ENCODE results near the gene FAM180B.

The FAM180B gene

DNA sequence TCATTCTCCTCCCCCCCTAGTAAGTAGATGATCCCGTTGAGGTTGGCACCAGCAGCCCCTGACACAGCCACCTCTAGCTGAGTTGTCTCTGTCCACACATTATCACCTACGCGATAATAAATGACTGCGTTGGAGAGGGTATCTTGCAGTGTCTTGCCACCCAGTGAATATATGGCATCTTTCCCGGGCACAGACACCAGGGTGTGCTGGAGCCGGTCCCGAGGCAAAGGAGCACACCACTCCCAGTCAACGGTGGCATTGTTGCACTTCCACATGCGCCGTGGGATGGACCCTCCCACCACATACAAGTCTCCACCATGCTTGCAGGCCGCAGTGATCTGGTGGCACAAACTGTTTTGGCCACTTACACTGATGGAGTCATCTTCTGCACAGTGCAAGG lies 13.2 kb upstream of the FAM180B start (continued):
- TF ChIP-seq, protein P1, sequence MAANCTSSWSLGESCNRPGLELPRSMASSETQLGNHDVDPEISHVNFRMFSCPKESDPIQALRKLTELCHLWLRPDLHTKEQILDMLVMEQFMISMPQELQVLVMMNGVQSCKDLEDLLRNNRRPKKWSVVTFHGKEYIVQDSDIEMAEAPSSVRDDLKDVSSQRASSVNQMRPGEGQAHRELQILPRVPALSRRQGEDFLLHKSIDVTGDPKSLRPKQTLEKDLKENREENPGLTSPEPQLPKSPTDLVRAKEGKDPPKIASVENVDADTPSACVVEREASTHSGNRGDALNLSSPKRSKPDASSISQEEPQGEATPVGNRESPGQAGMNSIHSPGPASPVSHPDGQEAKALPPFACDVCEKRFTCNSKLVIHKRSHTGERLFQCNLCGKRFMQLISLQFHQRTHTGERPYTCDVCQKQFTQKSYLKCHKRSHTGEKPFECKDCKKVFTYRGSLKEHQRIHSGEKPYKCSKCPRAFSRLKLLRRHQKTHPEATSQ (tag by site-specific recombination; IDR thresholded peaks at IDR 0.05): no peak
- TF ChIP-seq ZNF202 (tag by site-specific recombination; IDR thresholded peaks at IDR 0.05; ENCODE audit: borderline replicate concordance) (no peak), SCRT2 (tag by site-specific recombination; IDR thresholded peaks at IDR 0.05) (no peak), ZNF514 (tag by site-specific recombination; IDR thresholded peaks at IDR 0.05) (no peak), ZNF555 (tag by site-specific recombination; conservative IDR thresholded peaks at IDR 0.05) (no peak)

DNA sequence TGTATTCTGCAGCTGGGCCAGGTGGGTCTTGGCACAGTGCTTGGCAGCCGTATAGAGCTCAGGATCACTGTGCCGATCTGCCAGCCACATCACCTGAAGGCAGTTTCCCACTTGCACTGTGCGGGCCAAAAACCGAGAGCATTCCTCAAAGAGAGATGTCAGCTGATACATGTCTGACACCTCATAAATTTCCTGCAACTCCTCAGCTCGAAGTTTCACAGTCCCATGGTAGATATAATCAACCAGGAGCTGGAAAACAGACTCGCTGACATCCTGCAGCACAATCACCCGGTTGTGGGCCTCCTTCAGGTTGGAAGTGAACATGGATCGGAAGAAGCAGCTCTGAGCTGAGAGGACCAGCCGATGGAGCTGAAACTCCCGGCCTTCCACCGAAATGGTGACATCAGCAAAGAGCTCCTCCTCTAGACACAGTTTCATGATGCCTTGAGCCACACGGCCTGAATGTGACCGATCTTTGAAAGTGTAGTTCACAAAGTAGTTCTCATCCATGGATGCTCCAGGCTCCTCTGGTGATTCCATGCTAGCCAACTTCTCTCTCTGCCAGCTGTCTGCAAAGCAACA lies 8.9 kb upstream of the FAM180B start:
- Histone ChIP-seq H3K4me1 (ENCODE audit: control insufficient read depth, insufficient read depth, low read length) (peaks cover 7% of the 10 kb centered on the region; the same call in 1 of the 2 replicates), H3K9me3 (ENCODE audit: control insufficient read depth, insufficient read depth, low read depth, low read length) (no peaks in the 10 kb centered on the region), H3K4me3 (ENCODE audit: low read depth, low read length) (peak overlapping the region; percentile 100), H3K27ac (ENCODE audit: extremely low read depth, low read depth, low read length) (no peak overlapping the region), H3K36me3 (ENCODE audit: control insufficient read depth in 2 of 2, insufficient read depth in 1 of 2, low read length in 2 of 2) (peaks cover 8 to 73% of the 10 kb centered on the region in 2 experiments; a peak in 2 of 3 replicates)
- CTCF ChIA-PET: interaction anchor here (0.7 to 1.8 kb wide), 3 partner anchors 24 to 266 kb away, joined by 3 to 8 read pairs (median 4); partner anchors contain the start of gene CELF1
- POLR2A ChIA-PET: interaction anchor here (0.6 to 3.7 kb wide), 7 partner anchors 7 to 74 kb away, joined by 3 to 31 read pairs (median 3); partner anchors contain the start of gene PTPMT1
- TF ChIP-seq ZSCAN16 (tag by site-specific recombination; IDR thresholded peaks at IDR 0.05) (no peak), OSR2 (tag by site-specific recombination; IDR thresholded peaks at IDR 0.05) (peak; percentile 45; the same call in 1 of the 2 replicates), ZNF600 (tag by site-specific recombination; IDR thresholded peaks at IDR 0.05) (peak; percentile 70), ZNF610 (tag by site-specific recombination; IDR thresholded peaks at IDR 0.05; ENCODE audit: borderline replicate concordance) (no peak), ZBTB17 (tag by site-specific recombination; IDR thresholded peaks at IDR 0.05) (peak; percentile 90), ZNF23 (tag by site-specific recombination; IDR thresholded peaks at IDR 0.05; ENCODE audit: borderline replicate concordance) (no peak), ZNF830 (tag by site-specific recombination; IDR thresholded peaks at IDR 0.05; ENCODE audit: low read depth) (no peak), ZNF239 (tag by site-specific recombination; IDR thresholded peaks at IDR 0.05) (no peak), IKZF3 (tag by site-specific recombination; IDR thresholded peaks at IDR 0.05) (no peak), ZNF133 (tag by site-specific recombination; IDR thresholded peaks at IDR 0.05) (no peak), ZNF701 (tag by site-specific recombination; IDR thresholded peaks at IDR 0.05) (no peak), SCRT2 (tag by site-specific recombination; IDR thresholded peaks at IDR 0.05) (0 out of 2 replicates have a peak, but pooled peaks have one; percentile 41)

DNA sequence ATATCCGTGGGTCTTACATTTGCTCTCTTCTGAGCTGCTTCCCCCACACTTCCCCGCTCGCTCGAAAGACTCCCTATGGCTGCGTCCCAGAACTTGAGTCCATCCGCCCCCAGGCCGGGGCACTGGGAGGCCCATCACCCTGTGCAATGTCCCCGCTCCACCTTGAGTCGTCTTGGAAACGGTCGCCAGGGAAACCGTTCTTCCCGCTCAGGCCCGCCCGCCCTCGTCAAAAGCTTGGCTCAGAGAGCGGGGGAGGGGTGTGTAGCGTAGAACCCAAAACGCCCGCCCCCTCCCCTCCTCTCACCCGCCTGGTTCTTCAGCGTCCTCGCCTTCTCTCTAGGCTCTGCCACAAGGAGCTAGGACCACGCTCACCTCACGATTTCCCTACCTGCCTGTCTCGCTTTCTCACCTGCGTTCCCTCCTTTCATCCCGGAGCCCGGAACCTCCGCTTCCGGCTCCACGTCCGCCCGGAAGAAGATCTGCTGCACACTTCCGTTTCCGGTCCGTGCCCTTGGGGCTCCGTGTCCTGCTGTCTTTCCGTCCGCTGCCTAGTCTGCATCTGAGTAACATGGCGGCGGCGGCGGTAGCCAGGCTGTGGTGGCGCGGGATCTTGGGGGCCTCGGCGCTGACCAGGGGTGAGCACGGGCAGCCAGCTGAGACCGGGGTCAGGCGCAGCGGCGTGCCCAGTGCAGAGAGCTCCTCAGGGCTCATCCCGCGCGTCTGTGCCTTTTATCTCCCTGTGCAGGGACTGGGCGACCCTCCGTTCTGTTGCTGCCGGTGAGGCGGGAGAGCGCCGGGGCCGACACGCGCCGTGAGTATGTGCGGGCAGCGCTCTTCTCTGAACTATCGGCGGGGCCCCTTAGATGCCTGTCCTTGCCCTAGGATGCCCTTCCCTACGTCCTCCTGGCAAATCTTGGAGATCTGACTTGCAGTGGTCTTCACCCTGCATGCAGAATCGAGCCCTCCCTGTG lies 7.7 kb upstream of the FAM180B start, which contains the start of the genes KBTBD4 and NDUFS3:
Gene KBTBD4, minus strand, starts transcription at position 447 of the 971 bp plus-strand sequence. Its CDS starts 19 bp downstream, at position 428.
Gene NDUFS3, plus strand, starts transcription at position 551 of the 971 bp plus-strand sequence. Its CDS starts 18 bp downstream, at position 569.
- Histone ChIP-seq H3K36me3 (ENCODE audit: control insufficient read depth in 2 of 2, insufficient read depth in 1 of 2, low read length in 2 of 2) (peaks cover 16 to 73% of the 10 kb centered on the region in 2 experiments; a peak in 2 of 3 replicates), H3K9me3 (ENCODE audit: control insufficient read depth, insufficient read depth, low read depth, low read length) (no peaks in the 10 kb centered on the region), H3K27ac (ENCODE audit: extremely low read depth, low read depth, low read length) (peak within 1 kb of the TSS; percentile 51; the same call in 1 of the 2 replicates), H3K4me3 (ENCODE audit: low read depth, low read length) (peak within 1 kb of the TSS; percentile 100), H3K4me1 (ENCODE audit: control insufficient read depth, insufficient read depth, low read length) (no peaks in the 10 kb centered on the region)
- ChIA-PET POLR2A (interaction anchor here (0.5 to 3.7 kb wide), 8 partner anchors 8 to 269 kb away, joined by 3 to 31 read pairs (median 4); partner anchors contain the start of genes C1QTNF4, NUP160 and PTPMT1), CTCF (interaction anchor here (1.0 to 1.8 kb wide), 3 partner anchors 25 to 274 kb away, joined by 3 to 8 read pairs (median 3); partner anchors contain the start of gene CELF1)
- peak; percentile 78 for TF ChIP-seq ZIC2 (tag by site-specific recombination; IDR thresholded peaks at IDR 0.05)
- TF ChIP-seq ZNF660 (tag by site-specific recombination; IDR thresholded peaks at IDR 0.05): peak; percentile 89
- TF ChIP-seq ZXDB (tag by site-specific recombination; IDR thresholded peaks at IDR 0.05): peak; percentile 99
- peak; percentile 86 for TF ChIP-seq ZNF121 (tag by site-specific recombination; IDR thresholded peaks at IDR 0.05)
- peak; percentile 93 for TF ChIP-seq KLF9 (tag by site-specific recombination; IDR thresholded peaks at IDR 0.05; ENCODE audit: low read depth)
- TF ChIP-seq ZNF596 (tag by site-specific recombination; IDR thresholded peaks at IDR 0.05): no peak
- TF ChIP-seq ZNF830 (tag by site-specific recombination; IDR thresholded peaks at IDR 0.05; ENCODE audit: low read depth): no peak
- TF ChIP-seq ZNF223 (tag by site-specific recombination; IDR thresholded peaks at IDR 0.05): no peak
- peak; percentile 65; the same call in 1 of the 2 replicates for TF ChIP-seq TRIM28 (IDR thresholded peaks at IDR 0.05; ENCODE audit: borderline replicate concordance, low read length)
- TF ChIP-seq HOXD13 (CRISPR knock-in tag; IDR thresholded peaks at IDR 0.05; ENCODE audit: borderline replicate concordance): peak; percentile 79
- peak; percentile 98 for TF ChIP-seq KLF7 (tag by site-specific recombination; IDR thresholded peaks at IDR 0.05; ENCODE audit: borderline replicate concordance)
- TF ChIP-seq, protein P2, sequence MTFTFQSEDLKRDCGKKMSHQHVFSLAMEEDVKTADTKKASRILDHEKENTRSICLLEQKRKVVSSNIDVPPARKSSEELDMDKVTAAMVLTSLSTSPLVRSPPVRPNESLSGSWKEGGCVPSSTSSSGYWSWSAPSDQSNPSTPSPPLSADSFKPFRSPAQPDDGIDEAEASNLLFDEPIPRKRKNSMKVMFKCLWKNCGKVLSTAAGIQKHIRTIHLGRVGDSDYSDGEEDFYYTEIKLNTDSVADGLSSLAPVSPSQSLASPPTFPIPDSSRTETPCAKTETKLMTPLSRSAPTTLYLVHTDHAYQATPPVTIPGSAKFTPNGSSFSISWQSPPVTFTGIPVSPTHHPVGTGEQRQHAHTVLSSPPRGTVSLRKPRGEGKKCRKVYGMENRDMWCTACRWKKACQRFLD (tag by site-specific recombination; IDR thresholded peaks at IDR 0.05): no peak
- TF ChIP-seq IKZF3 (tag by site-specific recombination; IDR thresholded peaks at IDR 0.05): no peak
- TF ChIP-seq, protein P3, sequence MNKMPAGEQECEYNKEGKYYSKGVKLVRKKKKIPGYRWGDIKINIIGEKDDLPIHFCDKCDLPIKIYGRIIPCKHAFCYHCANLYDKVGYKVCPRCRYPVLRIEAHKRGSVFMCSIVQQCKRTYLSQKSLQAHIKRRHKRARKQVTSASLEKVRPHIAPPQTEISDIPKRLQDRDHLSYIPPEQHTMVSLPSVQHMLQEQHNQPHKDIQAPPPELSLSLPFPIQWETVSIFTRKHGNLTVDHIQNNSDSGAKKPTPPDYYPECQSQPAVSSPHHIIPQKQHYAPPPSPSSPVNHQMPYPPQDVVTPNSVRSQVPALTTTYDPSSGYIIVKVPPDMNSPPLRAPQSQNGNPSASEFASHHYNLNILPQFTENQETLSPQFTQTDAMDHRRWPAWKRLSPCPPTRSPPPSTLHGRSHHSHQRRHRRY (tag by site-specific recombination; IDR thresholded peaks at IDR 0.05): no peak; the same call in 1 of the 2 replicates
- TF ChIP-seq GLI4 (tag by site-specific recombination; IDR thresholded peaks at IDR 0.05): peak; percentile 96

Measured in HEK293 (cell line).